ENCODE data around the gene LACTBL1.
"Not testable (repeated sequence)": the region's sequence is repeated elsewhere in the genome, so short reads cannot be mapped to it uniquely, and the experiment has no call there.

- TF ChIP-seq CTCF (IDR thresholded peaks at IDR 0.05; ENCODE audit: low read length); EZH2 (IDR thresholded peaks at IDR 0.05; ENCODE audit: borderline replicate concordance, low read length): not testable (repeated sequence)
Observed at GRCh38 chr1:23004769-23005168, 32.1 kb upstream of the LACTBL1 start.

All from OCI-LY1 (cell line).